Fibroblast of the conjunctiva (primary cell): ENCODE results near the gene PMFBP1.
"Not testable (repeated sequence)": the region's sequence is repeated elsewhere in the genome, so short reads cannot be mapped to it uniquely, and the experiment has no call there.

Experiments used
- DNase-seq: peaks from one replicate; pipeline ENCODE4 v3.0.0-alpha.2; 2010; ENCODE audit warnings: low read depth

PMFBP1 gene

DNA sequence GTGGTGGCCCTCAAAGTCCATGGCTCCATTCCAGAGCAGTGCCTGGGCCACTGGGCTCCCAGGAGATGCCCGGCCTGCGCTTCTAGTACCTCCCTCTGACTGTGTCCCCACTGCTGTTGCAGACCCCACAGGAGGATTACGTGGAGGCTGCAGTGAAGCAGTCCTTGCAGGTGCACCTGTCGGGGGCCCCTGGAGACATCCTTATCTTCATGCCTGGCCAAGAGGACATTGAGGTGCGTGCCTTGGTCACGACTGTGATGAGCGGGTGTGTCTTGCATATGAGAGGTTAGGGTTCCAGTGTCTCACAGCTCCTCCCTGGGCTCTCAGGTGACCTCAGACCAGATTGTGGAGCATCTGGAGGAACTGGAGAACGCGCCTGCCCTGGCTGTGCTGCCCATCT, 67.0 kb downstream of the PMFBP1 start:
- no peak for DNase-seq

DNA sequence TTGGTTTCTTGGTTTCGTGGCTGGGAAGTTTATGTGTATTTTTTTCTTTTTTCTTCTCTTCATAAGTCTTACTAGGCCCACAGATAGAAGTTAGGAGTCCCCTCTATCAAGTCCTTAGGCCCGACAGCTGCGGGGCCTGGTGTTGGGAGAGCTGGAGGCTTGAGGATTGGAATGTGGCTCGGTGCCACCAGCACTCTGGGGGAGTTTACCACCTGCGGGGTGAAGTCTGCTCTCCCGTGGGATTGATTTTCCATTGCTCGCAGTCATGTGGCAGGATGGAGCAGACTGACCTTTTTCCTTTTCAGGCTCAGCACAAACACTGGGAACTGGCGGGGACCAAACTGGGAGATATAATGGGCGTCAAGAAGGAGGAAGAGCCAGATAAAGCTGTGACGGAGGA, 70.8 kb downstream of the PMFBP1 start:
- no peak for DNase-seq

DNA sequence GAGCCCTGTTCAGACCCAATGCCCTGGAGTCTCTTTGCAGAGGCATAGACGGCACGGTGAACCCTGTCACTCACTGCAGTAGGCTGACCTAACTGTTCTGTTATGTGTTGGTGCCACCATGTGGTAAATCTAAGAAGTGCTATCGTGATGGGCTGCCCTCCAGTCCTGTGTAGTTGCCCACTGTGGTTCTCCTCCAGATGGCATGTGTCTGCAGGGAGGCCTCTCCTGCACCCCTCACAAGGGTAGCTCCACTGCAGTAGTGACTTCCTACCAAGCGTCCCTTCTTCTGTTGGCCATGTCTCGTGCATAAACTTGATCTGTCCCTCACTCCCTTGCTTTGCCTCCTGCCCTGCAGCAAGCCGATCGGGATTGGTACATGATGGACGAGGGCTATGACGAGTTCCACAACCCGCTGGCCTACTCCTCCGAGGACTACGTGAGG, 72.6 kb downstream of the PMFBP1 start:
- peak; percentile 37 for DNase-seq

DNA sequence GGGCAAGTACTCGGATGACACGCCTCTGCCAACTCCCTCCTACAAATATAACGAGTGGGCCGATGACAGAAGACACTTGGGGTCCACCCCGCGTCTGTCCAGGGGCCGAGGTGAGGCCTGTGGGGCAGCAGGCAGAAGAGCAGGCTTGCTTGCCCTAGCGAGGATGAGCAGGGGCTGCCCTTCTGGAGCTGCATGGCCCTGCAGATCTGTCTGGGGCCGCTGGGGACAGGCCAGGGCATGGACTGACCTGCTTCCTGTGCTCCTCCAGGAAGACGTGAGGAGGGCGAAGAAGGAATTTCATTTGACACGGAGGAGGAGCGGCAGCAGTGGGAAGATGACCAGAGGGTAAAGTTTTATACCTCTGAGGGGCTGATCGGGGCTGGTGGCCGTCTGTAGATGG, 73.0 kb downstream of the PMFBP1 start:
- no peak for DNase-seq

DNA sequence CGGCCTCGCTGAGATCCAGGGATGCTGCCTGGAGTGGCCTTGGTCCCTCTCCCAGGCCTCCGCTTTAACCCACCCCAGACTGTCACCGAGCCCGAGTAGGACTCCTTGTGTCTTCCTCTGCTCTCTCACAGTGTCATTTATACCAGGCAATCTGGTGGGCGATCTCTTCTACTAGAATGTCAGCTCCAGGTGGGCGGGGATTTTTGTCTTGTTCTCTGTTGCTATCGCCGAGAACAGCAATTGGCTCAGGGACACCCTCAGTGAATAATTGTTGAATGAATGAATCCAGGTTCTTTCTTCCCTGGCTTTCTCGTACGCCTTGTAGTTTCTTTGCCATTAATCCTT, 77.7 kb downstream of the PMFBP1 start:
- no peak for DNase-seq

DNA sequence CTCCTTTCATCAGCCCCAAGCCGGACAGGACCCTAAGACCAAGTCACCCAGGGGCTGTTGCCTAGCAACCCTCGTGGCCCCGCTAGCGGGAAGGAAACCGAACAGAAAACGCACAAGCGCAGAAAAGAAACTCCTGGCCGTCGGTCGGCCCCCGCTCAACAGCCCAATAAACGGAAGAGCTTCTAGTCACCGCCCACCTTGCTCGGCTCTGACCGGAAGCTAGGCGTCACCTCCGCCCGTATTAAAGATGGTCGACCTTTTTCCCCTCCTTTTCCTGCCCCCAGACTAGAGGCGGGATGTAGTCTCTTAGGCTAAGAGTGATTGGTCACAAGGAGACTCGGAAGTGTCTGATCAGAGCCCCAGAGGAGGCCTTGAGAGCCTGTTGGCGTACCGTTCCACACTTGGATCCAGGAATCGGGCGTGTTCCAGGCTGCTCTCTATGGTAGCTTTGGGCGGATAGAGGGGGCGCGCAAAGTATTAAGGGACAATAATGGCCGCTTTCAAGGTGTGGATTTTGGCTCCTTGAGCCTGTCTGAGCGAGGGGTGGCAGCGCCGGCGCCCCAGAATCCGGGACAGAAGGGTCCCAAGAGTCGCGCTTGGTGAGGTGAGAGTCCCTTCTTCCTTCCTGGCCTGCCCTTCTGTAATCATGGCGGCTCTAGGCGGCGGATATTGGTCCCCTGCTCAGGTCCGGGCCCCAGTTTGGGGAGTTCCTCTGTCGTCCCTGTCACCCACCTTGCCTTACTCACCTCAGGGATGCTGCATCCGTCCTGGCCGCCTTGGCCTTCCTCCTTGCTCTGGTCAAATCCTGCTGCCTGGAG, 78.3 kb downstream of the PMFBP1 start, which contains the start of the genes DHX38 and TXNL4B:
Gene DHX38 (plus strand): TSS at position 400 of the 818 bp plus-strand sequence. CDS start 2,311 bp downstream, outside the sequence.
Gene TXNL4B (minus strand): TSS at position 173 of the 818 bp plus-strand sequence. CDS start 2,871 bp downstream, outside the sequence.
- peak; percentile 98 for DNase-seq

DNA sequence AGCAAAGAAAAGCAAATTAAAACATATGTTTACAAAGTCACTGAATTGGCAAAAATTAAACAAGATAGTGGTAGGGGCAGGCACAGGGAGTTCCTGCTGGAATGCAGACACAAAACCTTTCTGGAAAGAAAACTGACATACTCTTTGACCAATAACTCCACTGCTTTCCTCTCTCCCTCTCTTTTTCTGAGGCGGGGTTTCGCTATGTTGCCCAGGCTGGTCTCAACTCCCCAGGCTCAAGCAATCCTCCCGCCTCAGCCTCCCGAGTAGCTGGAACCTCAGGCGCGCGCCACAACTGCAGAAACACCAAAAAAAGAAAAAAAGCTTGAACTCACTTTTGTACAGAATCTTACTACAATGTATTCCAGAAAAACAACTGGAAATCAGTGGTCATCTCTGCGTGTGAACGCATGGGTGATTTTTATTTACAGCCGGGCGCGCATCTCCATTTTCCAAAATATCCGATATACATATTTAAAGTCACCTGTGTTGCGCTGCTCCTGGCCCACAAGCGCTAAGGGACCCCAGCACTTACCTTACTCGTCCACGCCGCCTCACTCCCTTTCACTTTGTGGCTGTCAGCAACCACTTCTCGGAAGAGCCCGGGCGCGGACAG, 79.0 kb downstream of the PMFBP1 start:
- DNase-seq = peak; percentile 36

DNA sequence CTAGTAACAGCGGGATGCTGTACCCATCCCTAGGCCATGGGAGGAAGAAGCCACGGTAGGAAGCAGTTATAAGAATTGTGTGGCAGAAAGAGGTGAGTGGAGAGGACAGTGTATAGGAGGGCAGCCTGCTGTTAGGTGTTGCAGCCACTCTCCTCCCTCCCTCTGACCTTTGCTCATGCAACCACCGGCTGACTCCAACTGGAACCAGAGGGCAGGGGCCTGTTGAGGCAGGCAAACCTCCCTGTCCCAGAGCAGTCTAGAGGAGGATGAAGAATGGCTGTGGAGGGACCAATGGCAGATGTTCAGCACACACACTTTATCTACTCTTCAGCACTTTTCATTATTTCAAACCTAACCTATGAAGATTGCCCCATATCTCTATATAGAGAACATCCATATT, 80.7 kb downstream of the PMFBP1 start:
- no peak for DNase-seq

DNA sequence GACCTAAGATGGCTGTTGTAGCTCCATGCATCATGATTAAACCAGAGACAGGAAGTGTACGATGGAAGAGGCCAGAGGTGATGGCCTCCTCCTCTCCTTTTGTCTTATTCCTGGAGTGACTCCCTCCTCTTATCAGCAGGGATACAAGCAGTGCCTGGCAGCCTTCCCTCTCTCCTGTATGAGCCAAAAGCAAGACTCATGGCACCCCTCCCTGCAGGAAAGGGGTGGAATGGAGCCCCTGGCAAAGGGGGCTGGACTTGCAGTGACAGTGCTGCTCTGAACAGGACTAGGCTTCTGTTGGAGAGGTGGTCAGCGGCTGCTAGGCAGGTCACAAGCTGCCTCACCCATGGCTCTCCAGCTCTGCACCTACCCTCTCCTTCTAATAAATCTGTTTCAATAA, 87.0 kb downstream of the PMFBP1 start:
- DNase-seq = no peak

DNA sequence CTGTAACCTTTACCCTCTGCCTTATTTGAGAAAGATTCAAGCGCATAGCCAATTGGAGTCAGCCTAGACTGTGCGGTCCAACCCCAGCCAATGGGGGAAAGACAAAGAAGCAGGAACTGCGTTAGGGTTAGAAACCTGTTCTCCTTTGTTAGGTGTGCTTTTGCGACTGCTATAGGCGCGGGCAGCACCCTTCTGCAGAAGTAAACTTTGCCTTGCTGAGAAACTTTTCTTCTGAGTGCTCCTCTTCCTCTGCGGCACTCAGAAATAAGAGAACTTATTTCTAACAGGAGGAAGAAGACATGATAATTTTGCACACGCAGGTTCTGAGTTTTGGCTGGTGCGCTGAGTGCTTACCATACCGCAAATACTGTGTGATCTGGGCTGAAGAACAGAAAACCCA, 87.5 kb downstream of the PMFBP1 start:
- no peak for DNase-seq

DNA sequence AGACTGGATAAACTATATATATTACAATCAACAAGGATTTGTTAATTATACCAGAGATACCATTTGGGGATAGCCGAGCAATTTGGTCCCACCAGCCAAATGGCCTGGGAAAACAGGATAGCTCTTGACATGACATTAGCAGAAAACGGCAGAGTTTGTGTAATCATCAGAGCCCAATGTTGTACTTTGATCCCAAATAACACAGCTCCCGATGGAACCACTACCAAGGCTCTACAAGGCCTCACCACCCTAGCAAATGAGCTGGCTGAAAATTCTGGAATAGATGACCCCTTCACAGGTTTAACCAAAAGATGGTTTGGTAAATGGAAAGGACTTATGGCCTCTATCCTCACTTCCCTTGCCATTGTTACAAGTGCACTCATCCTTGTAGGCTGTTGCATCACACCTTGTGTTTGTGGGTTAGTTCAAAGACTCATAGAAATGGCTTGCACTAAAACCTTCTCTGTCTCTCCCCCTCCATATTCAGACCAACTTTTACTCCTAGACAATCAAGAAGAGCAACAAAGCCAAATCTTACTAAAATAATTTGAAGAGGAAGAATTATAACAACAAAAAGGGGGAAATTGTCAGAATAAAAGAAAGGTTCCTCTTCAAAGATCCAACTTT, 88.1 kb downstream of the PMFBP1 start:
- no peak for DNase-seq

DNA sequence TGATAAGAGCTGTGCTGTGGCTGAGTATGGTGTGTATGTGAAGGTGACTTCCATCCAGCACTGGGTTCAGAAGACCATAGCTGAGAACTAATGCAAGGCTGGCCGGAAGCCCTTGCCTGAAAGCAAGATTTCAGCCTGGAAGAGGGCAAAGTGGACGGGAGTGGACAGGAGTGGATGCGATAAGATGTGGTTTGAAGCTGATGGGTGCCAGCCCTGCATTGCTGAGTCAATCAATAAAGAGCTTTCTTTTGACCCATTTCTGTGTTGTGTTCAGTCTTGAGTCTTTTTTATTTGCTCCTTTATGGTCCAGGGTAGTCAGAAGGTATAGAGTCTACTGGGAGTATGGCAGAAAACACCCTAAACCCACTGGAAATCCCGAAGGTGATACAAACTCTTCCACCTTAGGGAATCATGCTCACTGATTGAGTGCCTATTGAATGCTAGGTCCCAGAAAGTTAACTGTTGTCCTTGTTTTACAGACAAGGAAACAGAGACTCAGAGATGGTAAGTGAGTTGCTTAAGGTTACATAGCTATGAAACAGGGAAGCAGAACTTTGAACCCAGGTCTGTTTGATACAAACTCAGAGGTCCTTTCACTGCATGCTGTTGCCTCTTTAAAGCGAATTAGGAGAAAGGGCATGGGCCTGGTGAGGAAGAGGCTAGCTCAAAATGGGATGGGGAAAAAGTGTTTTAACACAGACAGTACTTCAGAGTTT, 94.8 kb downstream of the PMFBP1 start:
- not testable (repeated sequence) for DNase-seq

DNA sequence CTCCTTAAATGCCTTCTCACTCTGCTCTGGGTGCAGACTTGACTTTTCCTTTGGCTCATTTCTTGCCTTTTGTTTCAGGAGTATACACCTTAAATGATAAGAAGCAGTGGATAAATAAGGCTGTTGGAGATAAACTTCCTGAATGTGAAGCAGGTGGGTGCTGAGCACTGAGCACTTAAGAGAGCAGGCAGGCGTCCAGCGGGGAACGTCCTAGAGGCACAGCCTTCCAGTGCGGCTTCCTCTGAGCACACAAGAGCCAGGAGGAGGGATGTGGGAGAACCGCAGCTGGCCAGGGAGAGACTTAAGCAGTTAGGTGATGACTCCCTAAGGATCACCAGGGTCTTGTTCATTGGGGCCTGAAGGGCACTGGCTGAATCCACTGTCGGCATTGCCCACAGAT, 96.9 kb downstream of the PMFBP1 start:
- DNase-seq = not testable (repeated sequence)

DNA sequence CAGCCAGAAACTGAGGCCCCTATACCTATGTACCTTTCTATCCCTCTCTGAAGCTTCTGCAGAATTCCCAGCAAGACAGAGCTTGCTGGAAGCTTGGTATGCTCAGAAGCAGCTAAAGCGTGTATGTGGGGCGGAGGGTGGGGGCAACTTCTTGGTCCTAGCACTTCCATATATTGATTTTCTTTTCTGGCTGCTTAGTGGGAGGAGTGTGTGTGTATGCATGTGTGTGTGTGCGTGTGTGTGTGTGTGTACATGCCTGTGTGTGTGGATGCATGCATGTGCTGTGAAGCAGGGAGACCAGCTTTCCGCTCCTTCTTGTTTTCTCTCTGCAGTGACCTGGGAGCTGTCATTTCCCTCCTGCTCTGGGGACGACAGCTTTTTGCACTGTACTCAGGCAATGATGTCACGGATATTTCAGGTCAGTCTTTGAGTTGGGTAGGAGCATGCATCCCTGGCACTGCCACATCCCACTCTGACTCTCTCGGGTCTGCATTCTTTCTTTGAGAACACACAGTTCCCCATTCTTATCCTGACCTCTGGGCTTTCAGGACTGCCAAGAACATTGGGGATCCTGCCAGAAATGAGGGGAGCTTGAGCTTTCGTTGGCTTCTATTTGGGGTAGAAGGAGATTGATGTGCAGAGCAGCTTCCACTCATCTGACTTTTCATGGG, 98.3 kb downstream of the PMFBP1 start:
- DNase-seq = peak; percentile 67

DNA sequence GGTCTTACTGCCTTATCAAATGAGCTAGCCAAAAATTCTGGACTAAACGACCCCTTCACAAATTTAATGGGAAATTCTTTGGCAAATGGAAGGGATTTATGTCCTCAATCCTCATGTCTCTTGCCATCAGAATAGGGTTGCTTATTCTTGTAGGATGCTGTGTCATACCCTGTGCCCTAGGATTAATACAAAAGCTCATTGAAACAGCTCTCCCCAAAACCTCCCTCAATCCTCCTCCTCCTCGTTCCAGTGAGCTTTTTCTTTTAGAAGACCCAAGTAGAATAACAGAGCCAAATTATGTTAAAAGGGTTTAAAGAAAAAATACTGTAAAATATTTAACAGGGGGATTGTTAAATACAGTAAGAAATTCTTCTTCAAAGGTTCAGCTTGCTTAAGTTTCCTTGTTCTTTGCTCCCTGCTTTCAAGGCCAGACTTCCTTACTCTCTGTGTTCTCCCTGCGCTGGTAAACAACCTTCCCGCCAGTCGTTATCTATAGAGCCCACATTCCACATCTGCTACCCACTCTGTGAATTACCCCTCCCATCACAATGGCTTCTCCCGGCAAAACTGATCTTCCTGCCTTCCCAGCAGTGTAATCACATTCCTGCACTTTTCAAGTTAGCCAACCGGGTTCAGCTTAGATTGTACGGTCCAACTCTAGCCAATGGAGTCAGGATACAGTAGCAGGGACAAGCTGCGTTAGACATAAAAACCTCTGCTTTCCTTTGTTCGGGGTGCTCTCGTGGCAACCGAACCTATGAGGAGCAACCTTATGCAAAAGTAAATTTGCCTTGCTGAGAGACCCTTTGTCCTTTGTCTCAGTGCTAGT, 99.2 kb downstream of the PMFBP1 start:
- no peak for DNase-seq
